Activated naive CD8-positive, alpha-beta T cell (primary cell): Measurements from ENCODE around the gene PPFIBP1.
"Not testable (repeated sequence)": the region's sequence is repeated elsewhere in the genome, so short reads cannot be mapped to it uniquely, and the experiment has no call there.

ENCODE experiments used
- H3K27ac Mint-ChIP-seq: one replicate; pipeline ENCODE4 v1.8.0; 2021; ENCODE audit warnings: mixed read lengths
- H3K27me3 Mint-ChIP-seq: one replicate; pipeline ENCODE4 v1.8.0; 2021; ENCODE audit warnings: mixed read lengths
- H3K36me3 Mint-ChIP-seq: one replicate; pipeline ENCODE4 v1.8.0; 2021; ENCODE audit warnings: mixed read lengths
- H3K4me1 Mint-ChIP-seq: one replicate; pipeline ENCODE4 v1.8.0; 2021; ENCODE audit warnings: low read depth, mixed read lengths
- H3K4me3 Mint-ChIP-seq: one replicate; pipeline ENCODE4 v1.8.0; 2021; ENCODE audit warnings: mild to moderate bottlenecking, mixed read lengths
- H3K9me3 Mint-ChIP-seq: one replicate; pipeline ENCODE4 v1.8.0; 2021; ENCODE audit warnings: low read depth, mixed read lengths

The PPFIBP1 gene

DNA sequence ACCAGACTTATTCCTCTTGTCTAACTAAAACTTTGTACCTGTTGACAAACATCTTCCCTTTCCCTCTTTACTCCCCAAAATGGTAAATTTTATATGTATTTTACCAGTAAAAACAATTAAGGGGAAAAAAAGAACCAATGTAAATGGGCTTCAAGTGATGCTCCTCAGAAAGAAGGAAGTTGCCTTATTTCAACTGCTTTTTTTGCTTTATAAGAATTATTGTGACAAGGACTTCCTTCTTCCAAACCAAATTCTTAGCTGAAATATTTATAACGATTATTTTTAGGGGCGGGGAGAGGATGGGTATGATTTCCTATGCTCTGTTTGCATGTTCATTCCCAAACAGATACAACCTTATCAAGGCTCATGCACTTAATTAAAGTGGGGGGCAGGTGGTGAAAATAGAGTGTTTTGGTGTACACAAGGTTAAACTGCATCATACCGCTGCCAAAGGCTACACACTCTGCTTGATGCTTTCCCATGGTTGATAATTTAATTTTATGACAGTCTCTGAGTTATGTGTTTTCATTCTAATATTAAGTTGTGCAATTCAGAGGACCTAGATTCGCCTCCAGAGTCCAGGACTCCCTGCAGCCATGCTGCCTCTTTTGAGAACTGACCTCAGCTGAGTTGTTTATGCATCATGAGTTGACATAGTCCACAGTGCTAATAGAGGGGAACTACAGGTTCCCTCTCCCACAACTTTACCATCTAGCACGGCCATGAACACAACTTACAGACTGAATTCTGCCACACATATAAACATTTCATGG lies 77.2 kb downstream of the PPFIBP1 start:
- not testable (repeated sequence) for H3K9me3 Mint-ChIP-seq, H3K27me3 Mint-ChIP-seq, H3K4me3 Mint-ChIP-seq, H3K27ac Mint-ChIP-seq, H3K4me1 Mint-ChIP-seq
- H3K36me3 Mint-ChIP-seq, result peaks cover 16% of the 10 kb centered on the region

DNA sequence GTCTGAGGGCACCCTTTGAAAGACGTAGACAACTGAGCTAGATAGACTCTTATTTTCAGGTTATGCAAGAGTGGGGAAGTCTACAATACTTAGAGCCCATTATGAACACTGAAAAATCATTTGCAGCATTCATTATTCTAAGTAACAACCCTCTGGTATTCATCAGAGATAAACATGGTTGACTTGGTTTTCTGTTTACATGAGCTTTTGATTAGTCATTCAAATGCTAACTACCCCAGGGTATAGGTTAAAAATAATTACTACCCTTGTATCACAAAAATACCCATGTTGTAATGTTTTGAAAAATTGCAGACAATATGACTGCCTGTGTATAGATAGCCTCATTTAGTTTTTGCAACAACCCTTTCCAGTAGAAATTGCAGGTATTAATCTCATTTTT lies 78.5 kb downstream of the PPFIBP1 start:
- no peak overlapping the region for H3K27ac Mint-ChIP-seq
- no peak overlapping the region for H3K4me3 Mint-ChIP-seq
- peaks cover 12% of the 10 kb centered on the region for H3K36me3 Mint-ChIP-seq
- peaks cover 6% of the 10 kb centered on the region for H3K9me3 Mint-ChIP-seq
- H3K27me3 Mint-ChIP-seq, result no peaks in the 10 kb centered on the region
- no peaks in the 10 kb centered on the region for H3K4me1 Mint-ChIP-seq

DNA sequence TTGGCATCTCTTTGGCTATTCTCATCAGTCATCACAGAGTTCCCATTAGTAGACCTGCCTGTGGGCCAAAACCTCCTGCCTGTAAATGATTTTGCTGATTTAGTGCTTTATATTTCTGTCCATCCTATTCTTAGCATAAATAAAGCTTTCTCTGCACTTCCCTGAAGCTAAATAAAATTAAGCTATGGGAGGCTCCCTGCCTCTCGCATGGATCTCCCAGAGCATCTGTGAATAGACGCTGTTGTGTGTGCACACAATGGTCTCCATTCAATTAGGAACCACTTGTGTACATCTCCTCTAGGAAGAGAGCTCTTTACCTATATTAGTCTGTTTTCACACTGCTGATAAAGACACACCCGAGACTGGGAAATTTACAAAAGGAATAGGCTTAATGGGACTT lies 80.4 kb downstream of the PPFIBP1 start:
- no peaks in the 10 kb centered on the region for H3K27me3 Mint-ChIP-seq
- no peaks in the 10 kb centered on the region for H3K4me1 Mint-ChIP-seq
- no peak overlapping the region for H3K27ac Mint-ChIP-seq
- H3K4me3 Mint-ChIP-seq, result no peak overlapping the region
- H3K9me3 Mint-ChIP-seq, result peaks cover 6% of the 10 kb centered on the region
- peaks cover 5% of the 10 kb centered on the region for H3K36me3 Mint-ChIP-seq

DNA sequence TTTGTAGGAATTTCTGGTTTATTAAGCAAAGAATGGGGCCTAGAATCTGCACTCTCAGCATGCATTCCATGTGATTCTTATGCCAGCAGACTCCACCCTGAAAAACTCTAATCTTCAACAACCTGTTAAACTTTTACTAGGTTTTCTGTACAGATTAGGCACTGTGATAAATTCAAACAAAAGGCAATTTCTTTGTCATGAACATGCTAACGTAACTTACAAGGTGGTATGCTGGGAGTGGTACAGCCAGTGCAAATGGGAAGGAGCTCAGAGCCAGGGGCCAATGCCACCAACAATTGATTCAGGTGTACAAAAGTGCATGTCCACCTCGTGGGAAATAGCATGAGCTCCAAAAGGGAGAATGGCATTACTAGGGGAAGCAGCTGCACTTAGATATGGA lies 83.0 kb downstream of the PPFIBP1 start:
- Mint-ChIP-seq H3K9me3 (peaks cover 6% of the 10 kb centered on the region), H3K27ac (no peak overlapping the region), H3K4me1 (no peaks in the 10 kb centered on the region), H3K4me3 (no peak overlapping the region), H3K36me3 (peaks cover 5% of the 10 kb centered on the region), H3K27me3 (no peaks in the 10 kb centered on the region)

DNA sequence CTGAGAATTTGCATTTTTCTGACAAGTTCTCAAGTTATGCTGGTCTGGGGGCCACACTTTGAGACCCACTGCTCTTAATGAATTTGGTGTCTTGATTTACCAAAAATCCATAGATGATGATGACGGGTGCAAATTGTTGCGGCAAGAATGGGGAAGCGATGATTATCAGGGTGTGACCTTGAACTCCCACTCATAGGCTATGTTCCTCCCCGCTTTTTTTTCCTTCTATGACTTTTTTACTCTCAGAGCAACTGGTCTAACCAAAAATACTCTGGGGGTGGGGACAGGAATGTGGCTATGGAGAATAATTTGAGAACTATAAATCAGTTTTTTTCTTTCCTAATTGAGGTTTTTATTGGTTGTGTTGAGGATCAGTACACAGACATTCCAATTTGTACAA lies 83.6 kb downstream of the PPFIBP1 start:
- Mint-ChIP-seq H3K4me1 (no peaks in the 10 kb centered on the region), H3K4me3 (no peak overlapping the region), H3K27me3 (no peaks in the 10 kb centered on the region), H3K36me3 (peaks cover 6% of the 10 kb centered on the region), H3K9me3 (peaks cover 6% of the 10 kb centered on the region), H3K27ac (no peak overlapping the region)

DNA sequence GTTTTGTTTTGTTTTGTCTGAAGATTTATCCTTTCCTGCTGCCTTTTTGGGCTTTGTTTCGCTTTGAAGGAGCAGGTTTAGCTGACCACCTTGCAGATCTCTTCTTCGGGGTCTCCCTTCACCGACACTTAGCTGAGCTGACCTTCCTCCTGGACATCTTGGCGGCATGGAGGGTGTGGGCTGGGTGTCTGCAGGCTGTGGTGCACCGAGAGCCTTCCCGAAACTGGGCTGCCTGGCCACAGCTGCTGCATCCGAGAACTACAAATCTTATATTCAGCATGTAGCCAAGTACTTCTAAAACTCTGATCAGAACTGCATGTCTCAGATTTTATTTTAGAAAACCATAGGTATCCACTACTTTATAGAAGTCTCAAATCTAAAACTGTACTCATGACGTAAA lies 84.9 kb downstream of the PPFIBP1 start:
- Mint-ChIP-seq H3K27ac (no peak overlapping the region), H3K27me3 (no peaks in the 10 kb centered on the region), H3K36me3 (peaks cover 7% of the 10 kb centered on the region), H3K4me1 (no peaks in the 10 kb centered on the region), H3K4me3 (no peak overlapping the region), H3K9me3 (peaks cover 6% of the 10 kb centered on the region)

DNA sequence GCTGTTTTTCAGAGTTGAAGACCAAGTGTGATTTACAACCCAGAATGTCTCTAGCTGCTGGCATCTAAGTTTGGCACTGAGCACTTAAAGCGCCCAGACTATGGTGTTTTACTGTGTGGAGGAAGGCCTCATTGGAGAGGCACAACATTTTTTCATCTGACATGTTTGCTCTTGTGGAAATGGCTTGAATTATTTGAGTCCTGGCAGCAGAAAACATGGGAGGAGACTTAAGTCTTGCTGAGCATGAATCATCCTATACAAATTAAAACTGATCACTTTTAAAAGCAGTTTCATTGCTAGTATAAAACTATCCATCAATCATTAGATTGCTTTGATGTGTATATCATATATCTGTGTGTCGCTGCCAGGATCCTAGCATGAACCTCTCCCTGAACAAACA lies 86.4 kb downstream of the PPFIBP1 start:
- Mint-ChIP-seq H3K4me3 (no peak overlapping the region), H3K9me3 (no peaks in the 10 kb centered on the region), H3K27me3 (no peaks in the 10 kb centered on the region), H3K36me3 (peaks cover 8% of the 10 kb centered on the region), H3K4me1 (no peaks in the 10 kb centered on the region), H3K27ac (no peak overlapping the region)

DNA sequence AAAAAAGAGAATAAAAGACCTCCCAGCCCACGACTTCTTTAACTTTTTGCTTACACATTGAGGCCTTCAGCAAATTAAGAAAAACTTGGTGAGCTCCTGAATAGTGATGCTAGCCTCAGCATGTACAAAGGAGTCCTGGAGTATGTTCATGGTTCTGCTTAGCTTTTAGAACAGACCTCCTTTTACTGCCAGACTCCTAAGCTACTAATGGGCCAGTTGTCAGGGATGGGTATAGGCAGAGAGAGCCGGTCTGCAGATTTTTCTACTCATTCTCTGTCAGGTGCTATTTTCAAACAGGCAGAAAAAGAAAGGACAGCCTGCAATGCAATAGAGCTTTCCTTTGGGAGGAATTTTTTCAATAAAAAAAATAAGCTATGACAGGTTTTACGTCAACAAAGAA lies 90.4 kb downstream of the PPFIBP1 start:
- no peaks in the 10 kb centered on the region for H3K27me3 Mint-ChIP-seq

DNA sequence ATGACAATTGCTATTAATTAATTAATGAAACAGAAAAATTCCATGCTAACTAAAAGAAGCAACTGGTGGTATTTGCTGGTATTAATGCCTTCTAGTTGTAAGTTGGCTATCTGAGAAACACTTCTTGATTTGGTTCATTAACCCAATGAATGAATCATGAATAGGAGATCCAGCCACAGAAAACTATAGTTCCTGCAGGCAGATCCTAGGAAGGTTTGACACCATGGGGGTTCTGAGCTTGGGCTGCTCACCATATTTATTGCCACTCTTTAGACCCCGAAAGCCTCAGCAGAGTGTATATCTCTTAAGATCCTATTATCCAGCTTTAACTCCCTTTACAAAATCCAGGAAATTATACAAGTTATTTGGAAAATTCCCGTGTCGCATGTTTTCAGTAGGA lies 90.9 kb downstream of the PPFIBP1 start:
- H3K36me3 Mint-ChIP-seq, result peaks cover 6% of the 10 kb centered on the region
- no peaks in the 10 kb centered on the region for H3K9me3 Mint-ChIP-seq
- H3K4me1 Mint-ChIP-seq, result peaks cover 14% of the 10 kb centered on the region
- H3K4me3 Mint-ChIP-seq, result no peak overlapping the region
- H3K27ac Mint-ChIP-seq, result no peak overlapping the region
- no peaks in the 10 kb centered on the region for H3K27me3 Mint-ChIP-seq

More for the DNA sequence above, 90.4 kb downstream of the PPFIBP1 start:
- Mint-ChIP-seq H3K36me3 (peaks cover 6% of the 10 kb centered on the region), H3K9me3 (no peaks in the 10 kb centered on the region), H3K4me1 (peaks cover 12% of the 10 kb centered on the region), H3K4me3 (no peak overlapping the region), H3K27ac (no peak overlapping the region)

DNA sequence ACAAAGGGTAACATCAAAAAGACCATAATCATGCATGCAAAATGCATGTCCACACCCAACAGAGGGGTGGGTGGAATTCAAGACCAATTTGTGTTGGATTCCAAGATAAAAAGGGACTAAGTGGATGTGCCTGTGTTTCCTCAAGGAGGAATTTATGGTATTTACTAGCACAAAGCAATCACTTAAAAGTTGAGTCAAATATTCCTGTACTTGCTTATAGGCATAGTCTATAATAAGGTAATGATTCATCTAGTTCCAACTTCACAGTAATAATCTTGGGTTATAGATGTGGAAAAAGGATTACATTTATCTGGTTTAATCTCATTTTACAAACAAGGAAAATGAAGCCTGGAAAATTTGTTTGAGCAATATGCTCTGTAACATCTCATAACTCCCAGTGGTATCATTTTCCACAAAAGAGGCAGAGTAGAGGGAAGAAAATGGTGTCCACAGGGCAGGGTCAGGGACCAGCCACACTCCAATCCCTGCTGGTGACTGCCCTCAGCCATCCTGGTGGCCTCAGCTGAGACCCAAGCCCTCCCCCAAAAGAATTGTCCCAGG lies 91.4 kb downstream of the PPFIBP1 start:
- Mint-ChIP-seq H3K9me3 (no peaks in the 10 kb centered on the region), H3K36me3 (peaks cover 6% of the 10 kb centered on the region), H3K27me3 (no peaks in the 10 kb centered on the region), H3K27ac (no peak overlapping the region), H3K4me1 (peaks cover 20% of the 10 kb centered on the region), H3K4me3 (no peak overlapping the region)

DNA sequence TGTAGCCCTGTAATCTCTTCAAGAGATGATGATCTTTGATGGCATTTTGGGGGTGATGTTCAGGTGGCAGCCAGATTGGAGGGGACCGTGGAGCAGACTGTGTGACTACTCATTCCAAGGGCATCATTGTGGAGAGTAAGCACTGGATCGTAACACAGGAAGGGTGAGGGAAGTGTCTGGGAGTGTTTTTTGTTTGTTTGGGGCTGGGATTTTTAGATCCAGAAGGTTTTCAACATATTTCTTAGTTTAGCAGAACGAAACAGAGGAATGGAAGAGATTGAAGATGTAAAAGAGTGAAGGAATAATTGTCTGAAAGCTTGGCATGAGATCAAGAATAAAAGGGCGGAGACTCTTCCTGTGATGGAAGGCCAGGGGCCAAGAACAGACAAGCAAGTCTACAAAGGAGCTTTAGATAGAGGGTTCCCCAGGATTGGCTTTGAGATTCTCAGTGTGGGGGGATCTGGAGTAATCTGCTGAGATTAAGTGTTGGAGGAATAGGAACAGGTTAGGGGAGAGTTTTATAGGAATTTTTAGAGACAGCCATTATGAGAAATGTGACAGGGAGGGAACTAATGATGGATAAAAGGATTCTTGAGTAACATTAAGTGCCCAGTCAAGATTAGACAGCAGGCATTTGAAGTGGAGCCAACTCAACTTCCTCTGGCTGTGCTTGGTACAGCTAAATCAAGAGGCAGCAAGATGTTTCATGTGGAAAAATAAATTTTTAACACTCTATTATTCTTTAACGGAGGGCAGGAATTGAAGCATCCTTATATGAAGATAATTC lies 92.5 kb downstream of the PPFIBP1 start:
- Mint-ChIP-seq H3K27me3 (no peaks in the 10 kb centered on the region), H3K4me1 (peaks cover 21% of the 10 kb centered on the region), H3K9me3 (no peaks in the 10 kb centered on the region), H3K36me3 (peaks cover 6% of the 10 kb centered on the region), H3K27ac (no peak overlapping the region), H3K4me3 (no peak overlapping the region)

DNA sequence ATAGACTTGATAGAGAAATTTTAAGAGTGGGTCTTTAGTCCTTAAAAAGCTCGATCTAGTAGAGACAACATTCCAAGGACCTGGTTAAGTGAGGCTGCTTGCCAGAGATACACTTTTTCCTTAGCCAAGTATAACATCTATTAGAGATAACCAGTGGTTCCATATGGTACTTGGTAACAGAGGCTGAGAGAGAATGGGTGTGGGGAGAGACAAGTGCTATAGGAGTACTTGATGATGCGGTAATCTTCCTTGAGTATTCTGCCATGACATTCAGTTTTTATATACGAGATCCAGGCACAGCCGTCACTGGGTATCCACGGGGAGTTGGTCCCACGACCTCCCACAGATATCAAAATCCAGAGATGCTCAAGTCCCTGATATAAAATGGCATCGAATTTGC lies 94.8 kb downstream of the PPFIBP1 start:
- H3K9me3 Mint-ChIP-seq, result no peaks in the 10 kb centered on the region
- H3K36me3 Mint-ChIP-seq, result peaks cover 2% of the 10 kb centered on the region
- no peaks in the 10 kb centered on the region for H3K27me3 Mint-ChIP-seq
- H3K4me3 Mint-ChIP-seq, result no peak overlapping the region
- H3K4me1 Mint-ChIP-seq, result peaks cover 21% of the 10 kb centered on the region
- peak overlapping the region; percentile 74 for H3K27ac Mint-ChIP-seq

DNA sequence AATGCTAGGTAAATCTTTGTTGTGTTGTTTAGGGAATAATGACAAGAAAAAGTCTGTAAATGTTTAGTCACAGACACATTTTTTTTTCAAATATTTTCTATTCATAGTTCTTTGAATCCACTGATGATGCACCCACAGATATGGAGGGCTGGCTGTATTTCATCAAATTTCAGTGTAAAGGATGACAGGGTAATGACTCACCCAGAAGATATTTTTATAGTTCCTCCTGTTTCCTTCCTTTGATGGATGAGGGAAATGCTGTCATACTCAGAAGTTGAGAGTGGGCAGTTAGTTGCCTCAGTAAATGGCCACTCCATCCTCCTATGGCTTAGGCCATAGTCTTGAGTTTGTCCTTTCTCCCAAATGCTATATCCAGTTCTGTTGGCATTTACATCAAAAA lies 95.3 kb downstream of the PPFIBP1 start:
- Mint-ChIP-seq H3K27me3 (no peaks in the 10 kb centered on the region), H3K9me3 (no peaks in the 10 kb centered on the region)

DNA sequence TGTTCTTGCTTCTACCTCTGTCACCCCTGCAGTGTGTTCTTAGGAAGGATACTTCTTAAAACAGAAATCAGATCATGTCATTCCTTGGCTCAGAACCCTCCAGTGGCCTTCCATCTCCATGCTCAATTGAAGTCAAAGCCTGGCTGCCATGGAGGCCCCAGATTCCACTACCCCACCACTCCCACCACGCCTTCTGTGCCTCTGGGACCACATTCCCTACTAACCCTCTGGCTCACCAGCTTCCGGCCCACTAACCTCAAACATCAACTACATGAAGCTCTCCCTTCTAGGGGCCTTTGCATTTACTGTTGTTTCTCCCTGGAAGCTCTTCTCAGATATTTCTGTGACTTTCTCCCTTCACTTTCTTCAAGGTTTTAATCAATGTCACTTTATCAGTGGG lies 96.1 kb downstream of the PPFIBP1 start:
- Mint-ChIP-seq H3K9me3 (no peaks in the 10 kb centered on the region), H3K36me3 (no peaks in the 10 kb centered on the region), H3K4me3 (no peak overlapping the region), H3K27me3 (no peaks in the 10 kb centered on the region), H3K4me1 (peaks cover 21% of the 10 kb centered on the region), H3K27ac (no peak overlapping the region)

More for the DNA sequence above, 95.3 kb downstream of the PPFIBP1 start:
- Mint-ChIP-seq H3K36me3 (no peaks in the 10 kb centered on the region), H3K4me3 (no peak overlapping the region), H3K27ac (peak overlapping the region; percentile 74), H3K4me1 (peaks cover 21% of the 10 kb centered on the region)

DNA sequence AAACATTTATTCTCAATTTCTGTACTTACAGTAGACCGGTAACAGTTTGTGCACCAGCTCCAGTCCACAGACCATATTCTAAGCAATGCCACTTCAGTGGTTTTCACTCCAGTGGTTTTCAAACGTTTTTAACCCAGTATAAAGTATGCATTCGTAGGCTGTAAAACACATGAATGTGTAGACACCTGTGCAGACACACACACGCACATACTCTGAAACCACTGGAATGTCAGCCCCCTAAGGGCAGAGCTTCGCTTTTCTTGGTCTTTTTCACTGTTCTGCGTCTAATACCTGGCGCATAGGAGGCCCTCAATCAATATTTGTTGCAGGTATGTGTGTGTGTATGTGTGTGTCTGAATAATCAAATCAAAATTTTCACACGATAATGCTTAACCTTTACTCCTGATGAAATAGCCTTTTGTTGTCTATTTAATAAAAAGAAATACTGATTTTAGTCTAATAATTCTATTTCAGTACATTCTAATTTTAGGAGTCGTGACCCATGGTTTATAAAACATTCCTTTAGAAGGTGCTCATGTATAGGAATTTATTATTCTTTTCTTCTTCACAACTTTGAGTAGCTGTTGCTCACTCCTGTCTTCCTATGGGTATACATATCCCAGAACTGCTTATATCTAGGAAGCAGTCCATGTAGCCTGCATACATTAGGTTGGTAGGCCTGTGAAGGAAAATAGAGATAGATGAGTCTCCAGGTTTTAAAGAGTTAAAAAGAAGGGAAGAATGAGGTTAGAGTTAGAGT lies 98.6 kb downstream of the PPFIBP1 start:
- H3K27ac Mint-ChIP-seq, result no peak overlapping the region
- H3K27me3 Mint-ChIP-seq, result no peaks in the 10 kb centered on the region
- no peaks in the 10 kb centered on the region for H3K9me3 Mint-ChIP-seq
- H3K4me1 Mint-ChIP-seq, result peaks cover 30% of the 10 kb centered on the region
- H3K4me3 Mint-ChIP-seq, result no peak overlapping the region
- H3K36me3 Mint-ChIP-seq, result no peaks in the 10 kb centered on the region
